ENCODE measurements around the gene PTPRE.
"Not testable (repeated sequence)": the region's sequence is repeated elsewhere in the genome, so short reads cannot be mapped to it uniquely, and the experiment has no call there.

Gene PTPRE

GRCh38 chr10:128072941-128073645 lies 166.2 kb downstream of the PTPRE start:
- DNase-seq (ENCODE audit: low spot score) = no peak

GRCh38 chr10:128073890-128074289 lies 167.0 kb downstream of the PTPRE start:
- DNase-seq (ENCODE audit: low spot score) = no peak

GRCh38 chr10:128074589-128074988 lies 167.7 kb downstream of the PTPRE start:
- DNase-seq (ENCODE audit: low spot score) = no peak

- no peak for DNase-seq (ENCODE audit: low spot score)
Measured at GRCh38 chr10:128077155-128077875, 170.4 kb downstream of the PTPRE start.

GRCh38 chr10:128078136-128078969 lies 171.4 kb downstream of the PTPRE start:
- DNase-seq (ENCODE audit: low spot score) = peak; percentile 44

- DNase-seq (ENCODE audit: low spot score) = no peak
Measured at GRCh38 chr10:128080231-128080630, 173.3 kb downstream of the PTPRE start.

GRCh38 chr10:128080641-128081040 lies 173.7 kb downstream of the PTPRE start:
- DNase-seq (ENCODE audit: low spot score) = no peak

- DNase-seq (ENCODE audit: low spot score) = no peak
Measured at GRCh38 chr10:128081222-128081621, 174.3 kb downstream of the PTPRE start.

- no peak for DNase-seq (ENCODE audit: low spot score)
Measured at GRCh38 chr10:128081720-128082119, 174.8 kb downstream of the PTPRE start.

- no peak for DNase-seq (ENCODE audit: low spot score)
Measured at GRCh38 chr10:128083191-128083895, 176.4 kb downstream of the PTPRE start.

GRCh38 chr10:128084364-128084763 lies 177.5 kb downstream of the PTPRE start:
- no peak for DNase-seq (ENCODE audit: low spot score)

GRCh38 chr10:128084991-128085390 lies 178.1 kb downstream of the PTPRE start:
- DNase-seq (ENCODE audit: low spot score) = no peak

GRCh38 chr10:128086003-128086863 lies 179.3 kb downstream of the PTPRE start:
- no peak for DNase-seq (ENCODE audit: low spot score)

GRCh38 chr10:128087146-128087883 lies 180.4 kb downstream of the PTPRE start:
- DNase-seq (ENCODE audit: low spot score) = no peak

- DNase-seq (ENCODE audit: low spot score) = no peak
Measured at GRCh38 chr10:128087884-128088709, 181.2 kb downstream of the PTPRE start.

GRCh38 chr10:128091636-128092210 lies 184.8 kb downstream of the PTPRE start:
- DNase-seq (ENCODE audit: low spot score) = no peak

- DNase-seq (ENCODE audit: low spot score) = no peak
Measured at GRCh38 chr10:128092454-128092853, 185.6 kb downstream of the PTPRE start.

- DNase-seq (ENCODE audit: low spot score) = not testable (repeated sequence)
Measured at GRCh38 chr10:128094596-128094995, 187.7 kb downstream of the PTPRE start.
